Ovary (tissue), 9 donors: ENCODE results near the gene ST6GAL1. TPM values are rescaled to one million over a fixed set of nuclear protein-coding genes. Genes with fewer than 3 reads are reported as not detected.
"Not testable (repeated sequence)": the region's sequence is repeated elsewhere in the genome, so short reads cannot be mapped to it uniquely, and the experiment has no call there.

ENCODE experiments used
- DNase-seq, 5 donors: peaks; one replicate each; pipeline ENCODE4 v3.0.0-alpha.2; 2019 to 2020
- H3K27ac ChIP-seq, 2 donors: fragments of 200-600 bp; one replicate each; pipeline versions ENCODE4 v1.5.1 to v1.8.0; 2019 to 2022
- H3K27me3 ChIP-seq: fragments of 200-600 bp; one replicate; pipeline ENCODE4 v1.8.0; 2022
- H3K36me3 ChIP-seq: fragments of 200-600 bp; sonication (generic); one replicate; pipeline ENCODE4 v1.5.1; 2019
- H3K4me1 ChIP-seq: one replicate; pipeline ENCODE4 v1.8.1; 2013; ENCODE audit warnings: mild to moderate bottlenecking, moderate library complexity; ENCODE audit not compliant: insufficient read depth
- H3K4me3 ChIP-seq: fragments of 200-600 bp; sonication (generic); one replicate; pipeline ENCODE4 v1.5.1; 2017
- H3K9me3 ChIP-seq, 2 donors: fragments of 200-600 bp in 1 of 2; sonication (generic) in 1 of 2; one replicate each; pipeline versions ENCODE4 v1.5.1 to v1.8.1; 2013 to 2019; ENCODE audit warnings: mild to moderate bottlenecking in 1 of 2, moderate library complexity in 1 of 2
- EP300 ChIP-seq: sonication (generic); formaldehyde crosslinking; IDR thresholded peaks from one replicate; pipeline ENCODE4 v1.6.1; 2017; ENCODE audit warnings: antibody characterized with exemption
- POLR2A ChIP-seq: fragments of 450-650 bp; IDR thresholded peaks from one replicate; pipeline ENCODE4 v1.6.1; 2017; ENCODE audit warnings: antibody characterized with exemption, mild to moderate bottlenecking, moderate library complexity
- WGBS, 3 donors: extraction: QIAGEN DNeasy Blood & Tissue Kit in 1 of 3; methylation state at CpG; one replicate each; pipeline versions ENCODE4 v1.1.5 to v1.1.7; 2013 to 2017; 5-methylcytosine and 5-hydroxymethylcytosine counted together
- intact Hi-C, 4 donors: fragments of 100-400 bp; cut with DNase I; formaldehyde crosslinking; loops; one replicate each; pipeline versions ENCODE4 v1.11.0 to v1.15.1; 2022 to 2023
- polyA plus RNA-seq, 2 donors: library from polyadenylated mRNA; stranded (reverse); fragments of 200-250 nt in 1 of 2; fragments of 350-450 nt in 1 of 2; fragmentation: Illumina TruSeq in 1 of 2; extraction: RNeasy Lipid Tissue Mini Kit (QIAGEN cat#74804) in 1 of 2; gene quantifications; one replicate each; pipeline ENCODE4 v1.2.3, GENCODE V29; 2013 to 2014
- total RNA-seq, 7 donors: library from RNA; depleted of rRNA in 2 of 7; stranded (reverse); fragments of >200 nt in 2 of 7; fragmentation: NEBNext Ultra II Directional in 3 of 7; extraction: Animal tissue kit (Norgen Biotek cat#: 25700) in 3 of 7; gene quantifications; one replicate each; pipeline versions ENCODE4 v1.1.0 to v1.2.4, GENCODE V29; 2016 to 2023
- TF ChIP-seq, protein P1 (sequence below), 3 donors: fragments of 450-650 bp in 2 of 3; fragments of 200-600 bp in 1 of 3; IDR thresholded peaks; one replicate each; pipeline versions ENCODE4 v1.5.1 to v1.8.0; 2016 to 2022; ENCODE audit warnings: antibody characterized with exemption in 3 of 3, mild to moderate bottlenecking in 1 of 3
- donor health status: DM: no; HTN: no; CAD: no; lungs with moderate emphysema.
- donor health status: DM: no; HTN: no; CAD: no.
- donor health status: Bipolar disorder and iron deficiency.
- donor health status: DM: yes; HTN: yes; CAD: no.
- donor health status: DM: no; HTN: no; CAD: no.
- donor health status: DM: yes; HTN: yes; CAD: no.

Gene ST6GAL1
- total and polyA plus RNA-seq, 9 donors = 10.6 to 55.2 (median 28.1) TPM

DNA sequence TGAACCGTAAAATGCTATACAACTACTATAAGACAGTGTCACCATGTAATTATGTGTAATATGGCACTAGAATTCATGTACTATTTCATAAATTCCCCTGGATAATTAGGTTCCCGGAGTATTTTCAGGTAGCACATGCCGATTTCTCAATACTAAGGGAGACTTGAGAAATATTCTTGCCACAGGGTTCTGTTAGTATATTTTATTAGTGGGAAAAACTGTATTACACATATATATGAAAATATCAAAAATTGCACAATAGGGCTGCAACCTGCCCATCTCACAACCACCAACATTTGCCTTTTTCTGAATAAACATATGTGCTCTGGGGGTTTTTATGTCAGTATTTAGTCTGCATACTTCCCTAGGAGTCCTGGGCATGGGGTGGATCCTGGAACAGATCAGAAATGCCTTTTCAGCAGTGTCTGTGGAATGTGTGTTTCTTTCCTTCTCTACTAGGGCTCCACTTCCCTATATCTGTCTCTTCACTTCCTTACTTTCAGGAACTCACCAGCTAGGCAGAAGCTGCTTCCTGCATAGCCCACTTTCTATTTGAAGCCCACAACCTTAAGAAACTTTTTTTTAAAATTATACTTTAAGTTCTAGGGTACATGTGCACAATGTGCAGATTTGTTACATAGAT lies 121.5 kb downstream of the ST6GAL1 start:
- no peak for TF ChIP-seq POLR2A
- TF ChIP-seq, protein P1, sequence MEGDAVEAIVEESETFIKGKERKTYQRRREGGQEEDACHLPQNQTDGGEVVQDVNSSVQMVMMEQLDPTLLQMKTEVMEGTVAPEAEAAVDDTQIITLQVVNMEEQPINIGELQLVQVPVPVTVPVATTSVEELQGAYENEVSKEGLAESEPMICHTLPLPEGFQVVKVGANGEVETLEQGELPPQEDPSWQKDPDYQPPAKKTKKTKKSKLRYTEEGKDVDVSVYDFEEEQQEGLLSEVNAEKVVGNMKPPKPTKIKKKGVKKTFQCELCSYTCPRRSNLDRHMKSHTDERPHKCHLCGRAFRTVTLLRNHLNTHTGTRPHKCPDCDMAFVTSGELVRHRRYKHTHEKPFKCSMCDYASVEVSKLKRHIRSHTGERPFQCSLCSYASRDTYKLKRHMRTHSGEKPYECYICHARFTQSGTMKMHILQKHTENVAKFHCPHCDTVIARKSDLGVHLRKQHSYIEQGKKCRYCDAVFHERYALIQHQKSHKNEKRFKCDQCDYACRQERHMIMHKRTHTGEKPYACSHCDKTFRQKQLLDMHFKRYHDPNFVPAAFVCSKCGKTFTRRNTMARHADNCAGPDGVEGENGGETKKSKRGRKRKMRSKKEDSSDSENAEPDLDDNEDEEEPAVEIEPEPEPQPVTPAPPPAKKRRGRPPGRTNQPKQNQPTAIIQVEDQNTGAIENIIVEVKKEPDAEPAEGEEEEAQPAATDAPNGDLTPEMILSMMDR (IDR thresholded peaks at IDR 0.05) = no peak
- no peak for TF ChIP-seq EP300
- Histone ChIP-seq H3K27ac (no peak overlapping the region), H3K4me3 (no peak overlapping the region), H3K36me3 (no peaks in the 10 kb centered on the region), H3K27me3 (no peaks in the 10 kb centered on the region), H3K4me1 (no peaks in the 10 kb centered on the region), H3K9me3 (no peaks in the 10 kb centered on the region)
- intact Hi-C loops = no loop called here
- no peak for DNase-seq
- 96 to 97% (median 96%) methylated on average over 3 of the region's 3 CpGs for WGBS, 3 donors

DNA sequence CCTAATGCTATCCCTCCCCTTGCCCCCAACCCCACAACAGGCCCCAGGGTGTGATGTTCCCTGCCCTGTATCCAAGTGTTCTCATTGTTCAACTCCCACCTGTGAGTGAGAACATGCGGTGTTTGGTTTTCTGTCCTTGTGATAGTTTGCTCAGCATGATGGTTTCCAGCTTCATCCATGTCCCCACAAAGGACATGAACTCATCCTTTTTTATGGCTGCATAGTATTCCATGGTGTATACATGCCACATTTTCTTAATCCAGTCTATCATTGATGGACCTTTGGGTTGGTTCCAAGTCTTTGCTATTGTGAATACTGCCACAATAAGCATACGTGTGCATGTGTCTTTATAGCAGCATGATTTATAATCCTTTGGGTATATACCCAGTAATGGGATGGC lies 122.1 kb downstream of the ST6GAL1 start:
- DNase-seq, H3K9me3 ChIP-seq, H3K27ac ChIP-seq, H3K27me3 ChIP-seq, intact Hi-C loops, H3K4me3 ChIP-seq, H3K36me3 ChIP-seq, H3K4me1 ChIP-seq: not testable (repeated sequence)
- 92 to 98% (median 94%) methylated on average over 2 of the region's 2 CpGs for WGBS, 3 donors

DNA sequence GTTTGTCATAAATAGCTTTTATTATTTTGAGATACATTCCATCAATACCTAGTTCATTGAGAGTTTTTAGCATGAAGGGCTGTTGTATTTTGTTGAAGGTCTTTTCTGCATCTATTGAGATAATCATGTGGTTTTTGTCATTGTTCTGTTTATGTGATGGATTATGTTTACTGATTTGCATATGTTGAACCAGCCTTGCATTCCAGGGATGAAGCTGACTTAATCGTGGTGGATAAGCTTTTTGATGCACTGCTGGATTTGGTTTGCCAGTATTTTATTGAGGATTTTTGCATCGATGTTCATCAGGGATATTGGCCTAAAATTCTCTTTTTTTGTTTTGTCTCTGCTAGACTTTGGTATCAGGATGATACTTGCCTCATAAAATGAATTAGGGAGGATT lies 124.1 kb downstream of the ST6GAL1 start:
- H3K36me3 ChIP-seq, H3K4me3 ChIP-seq, DNase-seq, H3K27me3 ChIP-seq, intact Hi-C loops, H3K27ac ChIP-seq, H3K4me1 ChIP-seq, H3K9me3 ChIP-seq: not testable (repeated sequence)
- WGBS, 3 donors = 91 to 96% (median 93%) methylated on average over 2 of the region's 2 CpGs

DNA sequence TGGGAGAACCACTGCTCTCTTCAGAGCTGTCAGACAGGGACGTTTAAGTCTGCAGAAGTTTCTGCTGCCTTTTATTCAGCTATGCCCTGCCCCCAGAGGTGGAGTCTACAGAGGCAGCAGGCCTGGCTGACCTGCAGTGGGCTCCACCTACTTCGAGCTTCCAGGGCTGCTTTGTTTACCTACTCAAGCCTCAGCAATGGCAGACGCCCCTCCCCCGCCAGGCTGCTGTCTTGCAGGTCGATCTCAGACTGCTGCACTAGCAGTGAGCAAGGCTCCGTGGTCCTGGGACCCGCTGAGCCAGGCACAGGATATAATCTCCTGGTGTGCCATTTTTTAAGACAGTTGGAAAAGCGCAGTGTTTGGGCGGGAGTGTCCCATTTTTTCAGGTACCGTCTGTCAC lies 127.5 kb downstream of the ST6GAL1 start:
- H3K4me1 ChIP-seq, H3K27ac ChIP-seq, H3K27me3 ChIP-seq, H3K36me3 ChIP-seq, DNase-seq, intact Hi-C loops, H3K4me3 ChIP-seq, H3K9me3 ChIP-seq: not testable (repeated sequence)
- WGBS, 3 donors = 76 to 86% (median 85%) methylated on average over 10 of the region's 10 CpGs

DNA sequence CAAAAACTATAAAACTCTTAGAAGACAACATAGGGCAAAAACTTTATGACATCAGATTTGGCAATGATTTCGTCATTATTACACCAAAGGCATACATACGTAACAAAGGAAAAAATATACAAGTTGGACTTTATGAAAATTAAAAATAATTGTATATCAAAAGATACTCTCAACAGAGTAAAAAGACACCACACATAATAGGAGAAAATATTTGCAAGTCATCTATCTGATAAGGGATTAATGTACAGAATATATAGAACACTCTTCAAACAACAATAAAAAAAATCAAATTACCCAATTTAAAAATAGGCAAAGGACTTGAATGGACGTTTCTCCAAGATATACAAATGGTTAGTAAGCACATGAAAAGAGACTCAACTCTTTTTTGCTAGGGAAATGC lies 131.4 kb downstream of the ST6GAL1 start:
- Histone ChIP-seq H3K27ac (no peak overlapping the region), H3K4me3 (no peak overlapping the region), H3K9me3 (no peaks in the 10 kb centered on the region), H3K36me3 (no peaks in the 10 kb centered on the region), H3K4me1 (no peaks in the 10 kb centered on the region), H3K27me3 (no peaks in the 10 kb centered on the region)
- intact Hi-C loops = no loop called here
- 73 to 86% (median 75%) methylated on average over 3 of the region's 3 CpGs for WGBS, 3 donors
- no peak for DNase-seq
- TF ChIP-seq, protein P1 (IDR thresholded peaks at IDR 0.05) = no peak
- no peak for TF ChIP-seq EP300
- no peak for TF ChIP-seq POLR2A

DNA sequence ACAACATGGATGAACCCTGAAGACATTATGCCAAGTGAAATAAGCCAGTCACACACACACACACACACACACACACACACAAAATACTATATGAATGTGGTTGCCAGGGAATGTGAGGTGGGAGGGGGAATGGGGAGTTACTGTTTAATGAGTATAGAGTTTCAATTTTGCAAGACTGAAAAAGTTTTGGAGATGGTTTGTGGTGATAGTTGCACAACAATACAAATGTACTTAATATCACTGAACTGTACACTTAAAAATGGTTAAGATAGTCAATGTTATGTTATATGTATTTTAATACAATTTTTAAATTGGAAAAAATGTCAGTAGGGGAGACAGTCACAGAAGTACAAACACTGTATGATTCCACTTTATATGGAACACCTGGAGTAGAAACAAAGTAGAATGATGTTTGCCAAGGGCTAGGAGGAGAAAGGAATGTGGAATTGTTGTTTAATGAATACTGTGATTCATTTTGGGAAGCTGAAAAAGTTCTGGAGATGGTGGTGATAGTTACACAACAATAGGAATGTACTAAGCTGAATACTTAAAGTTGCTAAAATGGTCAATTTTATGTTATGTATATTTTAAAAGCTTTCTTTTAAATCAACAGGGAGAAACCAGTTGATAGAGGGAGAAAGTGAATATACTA lies 132.3 kb downstream of the ST6GAL1 start:
- no peak for DNase-seq
- H3K27ac ChIP-seq = no peak overlapping the region
- TF ChIP-seq, protein P1 (IDR thresholded peaks at IDR 0.05) = no peak
- no peak for TF ChIP-seq EP300
- no peak for TF ChIP-seq POLR2A
- H3K36me3 ChIP-seq = no peaks in the 10 kb centered on the region
- no peak overlapping the region for H3K4me3 ChIP-seq
- H3K4me1 ChIP-seq = no peaks in the 10 kb centered on the region
- no peaks in the 10 kb centered on the region for H3K27me3 ChIP-seq
- intact Hi-C loops = no loop called here
- no peaks in the 10 kb centered on the region for H3K9me3 ChIP-seq
